ENCODE measurements around the gene NDRG4. TPM values are rescaled to one million over a fixed set of nuclear protein-coding genes. Genes with fewer than 3 reads are reported as not detected.

NDRG4 gene
- total RNA-seq, 1 donor from 2014 or later = 30.1 TPM

- TF ChIP-seq CTCF (IDR thresholded peaks at IDR 0.05; ENCODE audit: insufficient read depth, low read length, poor library complexity, severe bottlenecking) = no peak
- Histone ChIP-seq H3K27me3 (ENCODE audit: control insufficient read depth, insufficient read depth, low read length) (no peaks in the 10 kb centered on the region), H3K4me3 (ENCODE audit: low read depth, low read length) (no peak overlapping the region), H3K36me3 (ENCODE audit: control insufficient read depth, insufficient read depth, low read length) (no peaks in the 10 kb centered on the region)
- DNase-seq (ENCODE audit: low read depth) = no peak
Measured at GRCh38 chr16:58507195-58507962, 7.4 kb downstream of the NDRG4 start.

- DNase-seq (ENCODE audit: low read depth) = no peak
- H3K36me3 ChIP-seq (ENCODE audit: control insufficient read depth, insufficient read depth, low read length) = no peaks in the 10 kb centered on the region
- TF ChIP-seq CTCF (IDR thresholded peaks at IDR 0.05; ENCODE audit: insufficient read depth, low read length, poor library complexity, severe bottlenecking) = no peak
- H3K27me3 ChIP-seq (ENCODE audit: control insufficient read depth, insufficient read depth, low read length) = no peaks in the 10 kb centered on the region
- no peak overlapping the region for H3K4me3 ChIP-seq (ENCODE audit: low read depth, low read length)
Measured at GRCh38 chr16:58507963-58508670, 8.2 kb downstream of the NDRG4 start.

- no peak overlapping the region for H3K4me3 ChIP-seq (ENCODE audit: low read depth, low read length)
- no peak for TF ChIP-seq CTCF (IDR thresholded peaks at IDR 0.05; ENCODE audit: insufficient read depth, low read length, poor library complexity, severe bottlenecking)
- no peaks in the 10 kb centered on the region for H3K36me3 ChIP-seq (ENCODE audit: control insufficient read depth, insufficient read depth, low read length)
- H3K27me3 ChIP-seq (ENCODE audit: control insufficient read depth, insufficient read depth, low read length) = no peaks in the 10 kb centered on the region
- DNase-seq (ENCODE audit: low read depth) = no peak
Measured at GRCh38 chr16:58508671-58509251, 8.8 kb downstream of the NDRG4 start.

- H3K4me3 ChIP-seq (ENCODE audit: low read depth, low read length) = no peak overlapping the region
- H3K36me3 ChIP-seq (ENCODE audit: control insufficient read depth, insufficient read depth, low read length) = no peaks in the 10 kb centered on the region
- no peaks in the 10 kb centered on the region for H3K27me3 ChIP-seq (ENCODE audit: control insufficient read depth, insufficient read depth, low read length)
- DNase-seq (ENCODE audit: low read depth) = no peak
- TF ChIP-seq CTCF (IDR thresholded peaks at IDR 0.05; ENCODE audit: insufficient read depth, low read length, poor library complexity, severe bottlenecking) = no peak
Measured at GRCh38 chr16:58509256-58510096, 9.5 kb downstream of the NDRG4 start.

GRCh38 chr16:58510097-58510775 is 10.3 kb downstream of the NDRG4 start:
- no peak for TF ChIP-seq CTCF (IDR thresholded peaks at IDR 0.05; ENCODE audit: insufficient read depth, low read length, poor library complexity, severe bottlenecking)
- Histone ChIP-seq H3K27me3 (ENCODE audit: control insufficient read depth, insufficient read depth, low read length) (no peaks in the 10 kb centered on the region), H3K36me3 (ENCODE audit: control insufficient read depth, insufficient read depth, low read length) (no peaks in the 10 kb centered on the region), H3K4me3 (ENCODE audit: low read depth, low read length) (no peak overlapping the region)
- no peak for DNase-seq (ENCODE audit: low read depth)

All from kidney epithelial cell (primary cell).